ENCODE measurements around the gene SLC39A11. TPM values are rescaled to one million over a fixed set of nuclear protein-coding genes. Genes with fewer than 3 reads are reported as not detected.

The SLC39A11 gene
- total and polyA plus RNA-seq, 2 of the 13 experiments (the other 11 are each of a cell fraction or from before 2014, with no cell fraction given), result 17.2 to 31.5 TPM

GRCh38 chr17:72952641-72953315 lies 139.7 kb downstream of the SLC39A11 start (continued):
- peak; percentile 39 for TF ChIP-seq PCBP2 (optimal IDR thresholded peaks at IDR 0.05; ENCODE audit: low read depth, low read length, poor library complexity, severe bottlenecking)

- FAIRE-seq, result no peak
- WGBS (ENCODE audit: low lambda C conversion rate), result 84% methylated on average over 5 of the region's 5 CpGs
- H3K9me3 ChIP-seq (ENCODE audit: low read length), result no peaks in the 10 kb centered on the region
These were observed 140.3 kb downstream of the SLC39A11 start for GRCh38 chr17:72952220-72952619.

More at GRCh38 chr17:72952220-72952619, 140.3 kb downstream of the SLC39A11 start:
- intact Hi-C loops (cut with micrococcal nuclease; ENCODE audit: unreplicated experiment), result no loop called here
- Histone ChIP-seq H3K79me2 (ENCODE audit: insufficient read depth, low read length) (no peaks in the 10 kb centered on the region), H3K9ac (ENCODE audit: insufficient read depth, low read depth, low read length) (no peak overlapping the region), H3K4me1 (ENCODE audit: insufficient read depth, low read length) (peaks cover 8% of the 10 kb centered on the region; the same call in 1 of the 2 replicates), H3K27ac (ENCODE audit: extremely low read length, insufficient read depth, low read length) (no peak overlapping the region), H3K4me3 (replicated peaks in 1 of 3; ENCODE audit: insufficient read depth in 1 of 3, low read depth in 2 of 3, low read length in 3 of 3) (no peak overlapping the region), H4K20me1 (ENCODE audit: insufficient read depth, low read length) (peaks cover 2% of the 10 kb centered on the region; the same call in 1 of the 2 replicates), H2AFZ (ENCODE audit: low read length) (no peak overlapping the region), H3K4me2 (ENCODE audit: low read depth, low read length) (no peak overlapping the region), H3K36me3 (replicated peaks in 1 of 2; ENCODE audit: control insufficient read depth in 1 of 2, insufficient read depth in 2 of 2, low read length in 2 of 2) (no peaks in the 10 kb centered on the region; a peak in 1 of 5 replicates), H3K27me3 (ENCODE audit: control insufficient read depth in 1 of 2, insufficient read depth in 2 of 2, low read length in 2 of 2) (no peaks in the 10 kb centered on the region)
- ATAC-seq (no peak), DNase-seq (ENCODE audit: low spot score) (no peak)
- ChIA-PET CTCF (ENCODE audit: low intra/inter-chr PET ratio, low total read pairs) (no interaction called here), POLR2A (no interaction called here)
- TF ChIP-seq SNRNP70 (IDR thresholded peaks at IDR 0.05; ENCODE audit: low read depth, low read length), result no peak
- TF ChIP-seq SMYD3 (CRISPR knock-in tag; IDR thresholded peaks at IDR 0.05), result no peak
- no peak for TF ChIP-seq MXD3 (CRISPR knock-in tag; IDR thresholded peaks at IDR 0.05)
- no peak for TF ChIP-seq CREBL2 (CRISPR knock-in tag; IDR thresholded peaks at IDR 0.05; ENCODE audit: borderline replicate concordance)
- no peak for TF ChIP-seq HDAC1 (CRISPR knock-in tag; IDR thresholded peaks at IDR 0.05)
- no peak for TF ChIP-seq ZNF513 (CRISPR knock-in tag; conservative IDR thresholded peaks at IDR 0.05)
- no peak for TF ChIP-seq ZBTB34 (CRISPR knock-in tag; IDR thresholded peaks at IDR 0.05)
- TF ChIP-seq SALL1 (CRISPR knock-in tag; IDR thresholded peaks at IDR 0.05), result no peak
- in situ Hi-C loops (cut with HindIII; ENCODE audit: extremely low pct_ligation_motif_present, low pct_unique_long_range_greater_than_20kb), result loop anchor here (25.0 kb wide), 1 partner anchor 435 kb away; no protein-coding TSS in a partner anchor
- no TSS peak for BruUV-seq (replicated peaks)

All from HepG2 (cell line).